Tibial nerve (tissue), 4 donors: ENCODE data around the gene PAX3.
A peak's percentile ranks its signal among the peaks of the same experiment; 100 is the strongest.

Experiments
- CTCF ChIP-seq, 5 experiments: fragments of 200-600 bp in 3 of 5; fragments of 450-650 bp in 2 of 5; sonication (generic) in 3 of 5; IDR thresholded peaks; one replicate each; pipeline ENCODE4 v1.5.1; 2016 to 2019; ENCODE audit warnings: antibody characterized with exemption in 5 of 5, mild to moderate bottlenecking in 3 of 5, moderate library complexity in 2 of 5
- EP300 ChIP-seq, 2 donors: sonication (generic); formaldehyde crosslinking; IDR thresholded peaks; one replicate each; pipeline ENCODE4 v1.6.1; 2017; ENCODE audit warnings: antibody characterized with exemption in 2 of 2, mild to moderate bottlenecking in 1 of 2
- POLR2A ChIP-seq, 2 donors: fragments of 450-650 bp; IDR thresholded peaks; one replicate each; pipeline ENCODE4 v1.6.1; 2017; ENCODE audit warnings: antibody characterized with exemption in 2 of 2, mild to moderate bottlenecking in 2 of 2, moderate library complexity in 2 of 2

- TF ChIP-seq POLR2A (IDR thresholded peaks at IDR 0.05) (no peak), CTCF (IDR thresholded peaks at IDR 0.05) (peak in 1 of 5 experiments; percentile 7), EP300 (IDR thresholded peaks at IDR 0.05) (no peak)
These were observed 20.2 kb upstream of the PAX3 start for GRCh38 chr2:222318712-222319585.
